GM18517 (cell line): ENCODE measurements around the gene KCNJ6.
"Not testable (repeated sequence)": the region's sequence is repeated elsewhere in the genome, so short reads cannot be mapped to it uniquely, and the experiment has no call there.

Experiments used
- ATAC-seq: cut with Tn5 transposase; IDR thresholded peaks from one replicate; pipeline ENCODE4 v1.9.1; 2021; ENCODE audit warnings: mild to moderate bottlenecking, moderate library complexity; ENCODE audit not compliant: unreplicated experiment

KCNJ6 gene

DNA sequence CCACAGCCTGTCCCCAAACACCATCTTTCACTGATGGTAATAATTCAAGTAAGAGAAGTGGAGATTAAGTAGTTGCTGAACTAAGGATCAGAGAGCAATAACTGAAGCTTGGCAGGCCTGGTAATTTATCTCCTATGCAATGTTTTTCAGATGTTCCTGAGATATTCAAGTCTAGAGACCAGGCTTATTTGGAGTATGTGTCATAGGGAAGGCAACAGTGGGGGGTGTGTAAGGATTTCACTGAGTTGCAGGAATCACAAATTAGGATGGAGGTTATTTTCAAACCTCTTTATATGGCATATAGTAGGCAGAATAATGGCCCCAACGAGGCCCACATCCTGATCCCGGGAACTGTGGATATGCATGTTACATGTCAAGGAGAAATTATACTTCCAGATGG, 171.7 kb downstream of the KCNJ6 start:
- no peak for ATAC-seq

DNA sequence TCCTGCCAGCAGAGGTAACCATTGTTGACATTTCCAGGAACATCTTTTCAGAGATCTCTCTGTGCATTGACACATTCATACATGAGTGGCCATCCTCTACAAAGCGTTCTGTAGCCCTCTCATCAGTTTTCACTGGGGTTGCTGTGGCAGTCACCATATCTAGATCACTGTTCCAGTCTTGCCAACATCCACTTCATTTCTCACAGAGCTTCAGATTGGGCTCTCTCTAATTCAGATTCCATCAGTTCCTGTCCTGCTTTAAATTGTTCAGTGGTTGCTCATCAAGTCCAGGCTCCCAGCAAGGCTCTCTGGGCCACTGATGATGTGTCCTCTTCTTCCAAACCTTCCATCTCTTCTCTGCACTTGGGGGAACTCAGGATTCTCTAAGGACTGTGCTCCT, 173.7 kb downstream of the KCNJ6 start:
- no peak for ATAC-seq

DNA sequence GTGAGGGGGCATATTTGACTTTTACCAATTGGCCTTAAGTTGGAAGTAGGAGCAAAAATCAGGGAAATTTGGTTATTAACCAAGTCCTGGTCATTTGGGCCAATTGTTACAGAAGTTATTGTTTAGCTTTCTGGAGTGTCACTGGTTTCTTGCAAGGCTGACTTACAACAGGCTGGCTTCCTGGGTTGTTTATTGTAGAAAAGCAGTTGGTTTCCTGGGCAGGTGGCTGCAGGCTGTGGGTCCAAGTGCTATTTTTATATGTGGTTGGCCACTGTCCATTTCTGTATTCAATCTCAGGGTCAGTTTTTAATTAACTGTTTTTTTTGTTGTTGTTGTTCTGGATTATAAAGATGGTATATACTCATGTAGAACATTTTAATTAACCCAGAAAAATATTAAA, 174.1 kb downstream of the KCNJ6 start:
- ATAC-seq, result no peak

DNA sequence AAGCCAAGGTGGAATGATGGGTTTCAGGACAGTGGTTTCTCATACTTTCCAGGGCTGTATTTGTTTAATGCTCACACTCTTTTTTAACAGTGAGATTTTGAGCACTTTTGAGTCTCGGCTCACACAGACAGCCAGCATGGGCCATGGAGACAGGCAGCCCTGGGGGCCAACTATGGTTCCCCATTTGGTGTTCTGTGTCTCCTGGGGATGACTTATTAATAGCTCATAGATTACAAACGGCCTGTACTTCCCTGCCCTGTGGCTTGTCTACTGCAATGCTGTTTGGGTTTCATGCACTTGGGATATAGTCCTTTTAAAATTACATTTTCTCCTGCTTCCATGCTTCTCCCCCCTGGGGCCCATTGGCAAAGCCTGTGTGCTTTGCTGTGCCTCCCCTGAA, 178.3 kb downstream of the KCNJ6 start:
- ATAC-seq, result no peak

DNA sequence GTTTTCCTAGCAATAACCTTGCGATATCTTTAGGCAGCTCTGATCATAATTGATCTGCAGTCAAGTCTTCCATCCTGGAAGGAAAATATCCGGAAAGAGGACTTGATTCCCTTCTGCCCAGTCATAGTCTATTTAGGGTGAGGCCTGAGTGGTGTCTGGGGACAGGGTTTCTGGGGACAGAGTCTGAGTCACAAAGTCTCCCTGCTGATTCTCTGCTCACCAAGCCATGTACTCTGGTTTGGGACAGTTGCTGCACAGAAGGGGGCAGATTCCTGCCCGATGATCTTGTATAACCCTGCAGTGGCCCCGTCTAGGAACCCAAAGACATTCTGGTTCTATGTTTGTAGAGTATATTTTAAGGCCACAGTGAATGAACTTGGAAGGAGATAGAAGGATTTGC, 178.8 kb downstream of the KCNJ6 start:
- ATAC-seq, result no peak

DNA sequence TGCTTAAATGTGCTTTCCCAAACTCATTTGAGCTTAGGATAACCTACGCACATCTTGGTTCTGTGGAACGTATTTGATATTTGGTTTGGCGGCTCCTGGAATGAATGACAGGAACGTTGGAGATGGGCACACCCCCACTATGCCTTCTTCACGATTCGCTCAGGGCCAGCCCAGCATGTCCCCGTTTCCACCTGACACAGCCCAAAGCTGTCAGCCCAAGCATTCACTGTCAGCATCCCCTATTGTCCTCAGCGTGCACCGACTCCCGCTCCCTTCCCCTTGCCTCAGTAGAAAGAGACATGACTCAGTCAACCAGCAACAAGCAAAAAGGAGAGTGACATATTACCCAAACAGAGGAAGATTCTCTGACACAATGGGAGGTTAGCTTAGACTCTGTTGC, 181.4 kb downstream of the KCNJ6 start:
- no peak for ATAC-seq

DNA sequence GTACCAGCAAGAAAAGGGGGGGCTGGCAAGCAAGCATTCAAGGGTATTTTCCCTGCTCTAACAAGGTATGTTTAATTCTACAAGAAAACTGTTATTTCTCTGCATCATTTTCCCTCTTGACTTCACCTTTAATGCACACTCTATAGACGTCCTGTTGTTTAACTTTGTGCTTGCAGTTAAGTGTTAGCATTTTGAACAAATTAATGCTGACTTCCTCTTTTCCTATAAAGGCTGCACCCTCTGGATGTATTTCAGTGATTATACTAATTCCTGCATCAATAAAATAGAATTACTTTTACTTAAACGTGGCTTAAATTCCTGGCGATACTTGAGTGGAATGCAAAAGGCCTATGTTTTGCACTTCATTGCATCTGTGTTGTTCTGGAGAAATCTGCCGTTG, 183.3 kb downstream of the KCNJ6 start:
- no peak for ATAC-seq

DNA sequence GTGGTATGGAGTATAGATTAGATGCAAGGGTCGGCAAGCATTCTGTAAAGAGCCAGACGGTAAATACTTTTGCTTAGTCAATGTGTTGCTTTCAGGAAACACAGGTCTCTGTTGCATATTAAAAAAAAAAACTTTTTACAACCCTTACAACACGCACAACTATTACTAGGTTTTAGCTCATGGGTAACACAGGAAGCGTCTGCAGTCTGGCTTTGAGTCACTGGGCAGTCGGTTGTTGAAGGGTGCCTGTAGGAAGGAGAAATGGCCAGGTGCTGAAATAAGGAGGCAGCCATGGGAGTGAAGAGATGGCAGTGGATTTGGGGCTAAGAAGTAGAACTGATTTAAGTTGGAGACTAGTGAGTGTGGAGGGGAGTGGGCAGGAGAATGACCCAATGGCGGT, 192.1 kb downstream of the KCNJ6 start:
- no peak for ATAC-seq

DNA sequence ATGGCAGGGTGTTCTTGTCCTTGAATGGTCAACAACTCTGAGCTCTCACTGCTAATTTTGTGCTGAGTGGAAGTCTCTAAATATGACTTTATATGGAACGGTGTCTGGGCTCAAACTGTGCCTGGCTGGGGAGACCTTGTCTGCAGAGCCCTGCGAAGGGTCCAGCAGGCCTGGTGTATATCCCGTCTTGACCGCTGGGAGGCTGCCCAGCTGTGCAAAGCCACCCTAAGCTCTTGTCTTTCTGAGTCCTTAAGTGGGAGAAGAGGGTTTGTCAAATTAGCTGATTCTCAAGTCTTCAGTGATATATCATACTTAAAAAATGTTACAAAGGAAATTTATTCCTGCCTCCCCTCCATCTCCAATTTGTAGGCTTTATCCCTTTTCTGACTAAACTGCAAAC, 198.7 kb downstream of the KCNJ6 start:
- ATAC-seq, result no peak

DNA sequence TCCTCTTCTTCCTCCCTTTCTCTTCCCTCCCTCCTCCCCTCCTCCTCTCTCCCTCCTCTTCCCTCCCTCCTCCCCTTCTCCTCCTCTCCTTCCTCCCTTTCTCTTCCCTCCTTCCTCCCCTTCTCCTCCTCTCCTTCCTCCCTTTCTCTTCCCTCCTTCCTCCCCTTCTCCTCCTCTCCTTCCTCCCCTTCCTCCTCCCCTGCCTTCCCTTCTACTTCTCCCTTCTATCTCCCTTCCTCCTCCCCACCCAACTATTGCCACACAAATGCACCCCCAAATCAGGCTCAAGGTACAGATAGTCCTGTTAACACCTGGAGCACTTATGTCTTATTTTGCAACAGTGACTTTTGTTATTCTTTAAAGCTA, 203.7 kb downstream of the KCNJ6 start:
- not testable (repeated sequence) for ATAC-seq

DNA sequence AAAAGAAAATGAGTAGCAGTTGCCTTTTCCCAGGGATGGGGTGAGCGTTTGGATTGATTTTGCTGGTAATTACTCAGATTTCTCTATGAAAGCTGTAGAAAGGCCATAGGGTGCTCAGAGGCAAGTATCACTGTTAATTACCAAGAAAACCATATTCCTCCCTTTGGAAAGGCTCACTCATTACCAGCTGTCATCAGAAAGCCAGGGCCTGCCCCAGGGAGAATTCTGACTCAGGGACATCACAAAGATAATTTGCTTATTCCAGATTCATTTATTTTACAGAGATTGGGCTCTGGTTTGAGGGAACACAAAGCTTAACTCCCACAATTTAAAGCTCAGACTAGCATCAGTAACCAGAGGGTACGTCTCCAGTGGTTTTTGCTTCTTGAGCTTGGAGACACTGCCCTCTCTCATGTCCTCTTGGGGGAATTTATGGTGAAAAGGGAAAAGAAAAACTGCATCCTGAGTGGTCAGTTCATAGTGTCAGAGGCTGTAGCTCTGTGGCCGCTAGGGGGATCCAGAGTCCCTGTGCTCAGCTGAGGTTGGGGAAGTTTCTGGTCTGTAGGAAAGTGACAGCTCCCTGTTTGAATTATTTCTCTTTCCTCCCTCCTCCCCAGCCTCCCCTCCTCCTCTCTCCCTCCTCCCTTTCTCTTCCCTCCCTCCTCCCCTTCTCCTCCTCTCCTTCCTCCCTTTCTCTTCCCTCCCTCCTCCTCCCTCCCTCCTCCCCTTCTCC, 204.3 kb downstream of the KCNJ6 start:
- ATAC-seq, result no peak

DNA sequence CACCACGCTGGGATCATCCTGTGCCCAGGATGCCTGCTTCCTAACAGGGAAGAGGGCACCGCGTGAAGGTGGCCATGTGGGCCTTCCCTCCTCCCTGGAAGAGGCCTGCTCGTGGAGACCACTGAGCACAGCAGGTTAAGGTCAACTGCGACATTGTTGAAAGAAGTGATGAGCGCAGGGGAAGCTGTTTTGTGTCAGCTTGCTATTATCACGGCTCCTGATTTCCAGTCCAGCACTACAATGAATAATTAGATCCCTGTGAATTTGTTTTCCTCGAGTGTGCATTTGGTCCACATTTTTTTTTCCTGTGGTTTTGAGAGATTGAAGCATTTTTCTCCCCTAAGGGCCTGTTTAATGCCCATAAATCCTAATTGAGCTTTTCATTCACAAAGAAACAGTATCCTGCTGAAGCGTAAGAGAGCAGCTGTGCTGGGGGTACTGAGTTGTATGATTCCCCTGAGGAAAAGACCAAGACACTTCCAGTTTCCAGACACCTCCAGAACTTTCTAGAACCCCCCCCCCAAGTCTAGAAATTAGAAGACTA, 204.9 kb downstream of the KCNJ6 start:
- no peak for ATAC-seq

DNA sequence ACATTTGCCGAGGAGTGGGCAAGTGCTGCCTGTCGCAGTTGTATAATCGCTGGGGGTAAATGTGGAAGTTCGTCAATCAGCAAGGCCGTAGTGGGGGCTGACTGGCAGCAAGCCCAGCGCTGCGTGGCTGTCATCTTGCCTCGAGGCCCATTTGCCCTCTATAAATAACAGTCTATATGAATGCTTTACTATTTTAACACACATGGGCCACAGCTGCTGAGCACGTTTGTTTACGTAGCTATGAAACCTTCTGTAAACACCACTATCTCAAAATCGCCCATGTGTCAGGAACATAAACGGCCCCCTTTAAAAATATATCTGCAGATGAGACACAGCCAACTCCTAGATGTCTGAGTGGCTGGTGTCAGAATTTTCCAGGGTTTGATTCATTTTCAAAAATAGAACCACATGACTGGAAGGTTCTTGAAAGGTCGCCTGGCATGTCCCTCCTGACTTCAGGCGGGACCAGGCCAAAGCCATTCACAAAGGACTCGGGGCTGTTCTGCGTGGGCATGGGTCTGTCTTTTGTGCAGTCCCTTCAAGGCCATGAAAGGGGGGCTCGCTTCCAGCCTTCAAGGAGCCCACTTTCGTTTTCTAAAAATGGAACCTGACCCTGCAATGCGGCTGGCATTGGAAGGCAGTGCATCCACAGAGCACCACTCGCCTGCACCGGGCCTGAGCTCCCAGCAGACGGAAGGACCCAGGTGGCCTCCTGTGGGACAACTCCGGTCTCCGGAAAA, 205.5 kb downstream of the KCNJ6 start:
- no peak for ATAC-seq

DNA sequence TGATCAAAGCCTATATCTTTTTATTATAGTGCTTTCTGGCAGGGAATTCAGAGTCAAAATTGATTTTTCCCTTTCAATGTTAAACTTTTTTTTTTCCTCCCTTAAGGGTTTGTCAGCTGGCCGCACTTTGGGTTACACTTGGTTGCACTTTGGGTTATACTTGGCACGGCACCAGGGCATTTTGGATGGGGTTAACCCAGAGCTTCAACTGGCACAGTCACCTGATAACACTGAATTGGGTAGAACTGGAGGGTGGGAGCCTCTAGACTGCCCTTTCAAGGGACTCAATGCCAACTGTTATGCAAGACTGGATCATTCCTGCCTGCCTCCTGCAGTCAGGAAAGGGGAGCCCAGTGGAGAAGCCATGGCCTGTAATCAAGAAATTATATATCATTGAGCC, 211.5 kb downstream of the KCNJ6 start:
- ATAC-seq, result no peak

DNA sequence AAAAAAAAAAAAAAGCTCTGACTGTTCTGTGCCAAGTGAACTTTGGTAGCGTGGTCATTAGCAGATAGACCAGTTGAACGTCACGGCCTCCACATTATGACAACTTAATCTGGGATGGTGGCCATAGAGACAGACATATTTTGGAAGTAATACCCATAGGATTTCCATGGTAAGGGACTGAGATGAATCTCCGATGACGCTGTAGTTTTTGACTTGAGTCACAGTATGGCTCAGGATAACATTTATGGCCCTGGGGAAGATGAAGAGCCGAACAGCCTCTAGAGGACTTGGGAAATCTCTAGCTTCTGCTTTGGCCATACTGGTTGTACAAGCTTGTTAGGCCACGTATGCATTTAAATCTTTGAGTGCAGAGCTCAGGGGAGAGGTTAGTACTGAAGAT, 214.0 kb downstream of the KCNJ6 start:
- no peak for ATAC-seq

DNA sequence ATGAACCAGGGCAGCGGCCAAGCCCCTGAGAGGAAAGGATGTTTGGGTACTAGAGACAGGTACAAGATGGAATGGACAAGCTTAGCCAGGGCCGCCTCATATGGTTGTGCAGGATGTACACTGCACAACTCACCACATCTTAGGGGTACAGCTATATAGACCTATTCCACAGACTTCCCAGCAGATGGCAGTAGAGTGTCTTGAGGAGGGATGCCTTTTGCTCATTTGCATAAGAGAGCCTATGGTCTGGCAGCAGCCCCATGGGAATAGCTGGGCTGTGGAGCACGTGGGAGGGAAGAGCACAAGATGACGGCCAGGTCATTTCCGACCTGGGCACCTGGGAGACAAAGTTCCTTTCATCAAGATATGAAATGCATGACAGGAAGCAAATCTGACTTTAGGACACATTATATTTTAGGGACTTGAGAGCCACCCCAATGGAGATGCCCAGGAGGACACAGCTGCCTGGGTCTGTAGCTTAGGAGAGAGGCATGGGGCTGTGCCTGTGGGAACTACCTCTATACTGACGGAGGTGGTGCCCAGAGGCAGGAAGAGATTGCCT, 215.5 kb downstream of the KCNJ6 start:
- peak; percentile 86 for ATAC-seq

DNA sequence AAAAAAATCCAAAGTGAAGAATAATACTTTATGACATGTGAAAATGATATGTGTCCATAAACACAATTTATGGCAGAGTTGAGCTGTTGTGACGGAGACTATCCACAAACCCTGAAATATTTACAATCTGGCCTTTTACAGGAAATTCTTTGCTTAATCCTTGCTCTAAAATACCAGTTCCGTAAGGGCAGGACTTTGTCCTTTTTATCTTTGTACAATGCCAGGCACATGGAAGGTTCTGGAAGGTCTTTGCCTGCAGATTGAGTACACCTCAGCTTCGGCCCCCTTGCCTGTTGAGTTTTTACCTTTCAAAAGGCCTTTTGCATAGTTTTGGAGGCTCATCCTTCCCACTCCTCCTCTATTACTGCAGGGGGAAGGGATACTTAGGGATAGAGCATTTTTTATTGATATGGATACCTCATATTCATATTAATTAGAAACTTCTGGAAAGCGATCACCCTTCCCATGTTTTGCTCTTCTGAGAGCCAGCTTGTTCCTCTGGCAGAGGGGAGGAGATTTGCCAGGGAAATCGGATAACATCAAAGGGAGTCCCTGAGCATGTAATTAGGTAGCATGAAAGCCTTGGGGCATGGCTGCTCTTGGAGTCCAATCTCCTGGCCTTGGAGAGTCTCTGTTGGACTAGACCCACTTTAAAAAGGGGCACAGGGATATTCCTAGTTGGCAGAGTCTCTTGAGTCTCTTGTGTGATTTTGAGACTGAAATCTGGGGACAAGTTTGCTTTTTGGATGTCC, 217.1 kb downstream of the KCNJ6 start:
- ATAC-seq, result no peak

DNA sequence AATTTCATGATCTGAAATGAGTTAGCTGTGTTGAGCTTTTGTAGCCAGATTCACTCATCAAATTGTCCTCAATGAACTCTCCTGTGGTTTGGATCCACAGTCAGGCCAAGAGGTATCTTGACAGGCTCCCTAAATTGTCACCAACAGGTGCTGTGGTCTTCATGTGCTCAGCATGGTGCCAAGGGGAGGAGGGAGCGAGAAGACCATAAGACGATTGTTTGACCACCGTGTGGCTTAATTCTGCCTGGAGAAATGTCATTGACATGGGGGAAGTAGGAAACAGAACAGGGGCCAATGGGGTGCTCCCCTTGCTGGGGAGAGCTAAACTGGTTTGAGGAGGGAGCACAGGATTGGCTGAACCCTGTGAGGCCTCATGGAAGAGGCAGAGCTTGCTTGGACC, 219.3 kb downstream of the KCNJ6 start:
- ATAC-seq, result no peak

DNA sequence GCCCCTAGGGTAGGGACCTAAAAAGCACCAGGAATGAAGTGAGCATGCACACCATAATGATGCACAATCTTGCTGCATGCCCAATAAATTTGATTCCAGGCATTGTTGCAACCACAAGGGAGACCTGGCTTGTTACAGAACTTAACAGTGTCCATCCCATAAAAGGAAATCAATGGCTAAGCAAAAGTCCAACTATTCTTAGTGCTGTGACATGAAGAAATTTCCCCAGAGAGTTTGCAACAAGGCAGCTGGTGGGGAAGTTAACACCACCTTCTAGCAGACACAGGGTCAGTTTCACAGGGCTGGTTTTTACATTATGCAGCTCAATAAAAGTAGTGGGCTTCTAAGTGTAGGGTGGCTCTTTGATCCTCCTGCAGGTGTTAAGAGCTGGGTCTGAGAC, 221.1 kb downstream of the KCNJ6 start:
- no peak for ATAC-seq

DNA sequence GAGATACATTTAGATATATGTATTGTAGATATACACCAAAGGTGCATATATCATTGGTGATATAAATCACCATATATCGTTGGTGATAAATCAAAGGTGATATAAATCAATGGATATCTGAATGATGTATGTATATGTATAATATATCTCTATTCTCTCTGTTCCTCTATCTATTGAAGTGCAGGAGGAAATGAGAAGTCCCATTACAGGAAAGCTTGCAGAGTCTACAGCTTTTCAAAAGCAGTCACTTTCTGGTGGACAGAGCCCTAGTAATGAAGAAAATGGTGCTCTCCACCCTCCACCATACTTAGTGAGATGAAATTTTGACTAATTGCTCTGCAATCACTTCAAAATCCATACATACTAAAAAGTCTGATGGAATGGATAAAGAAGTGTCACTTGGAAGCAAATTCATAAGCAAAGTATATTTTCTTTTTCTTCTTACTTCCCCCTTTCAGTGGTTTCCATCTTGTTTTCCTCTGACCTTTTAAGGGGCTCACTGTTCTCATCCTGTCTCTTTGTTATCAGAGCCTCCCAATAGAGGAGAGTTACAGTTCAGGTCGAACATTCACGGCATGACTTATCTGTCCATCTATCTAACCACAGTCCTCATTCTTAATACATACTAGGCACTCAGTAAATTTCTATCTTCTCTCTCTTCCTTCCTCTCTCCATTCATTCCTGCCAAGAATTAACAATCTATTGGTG, 227.2 kb downstream of the KCNJ6 start:
- ATAC-seq, result no peak
